ENCODE data around the gene PDCD1. TPM values are rescaled to one million over a fixed set of nuclear protein-coding genes. Genes with fewer than 3 reads are reported as not detected.

The PDCD1 gene
- total and polyA plus RNA-seq, 2 donors (not counting 1 experiment from before 2014, with no cell fraction given) = 0.28 to 1.3 TPM

DNA sequence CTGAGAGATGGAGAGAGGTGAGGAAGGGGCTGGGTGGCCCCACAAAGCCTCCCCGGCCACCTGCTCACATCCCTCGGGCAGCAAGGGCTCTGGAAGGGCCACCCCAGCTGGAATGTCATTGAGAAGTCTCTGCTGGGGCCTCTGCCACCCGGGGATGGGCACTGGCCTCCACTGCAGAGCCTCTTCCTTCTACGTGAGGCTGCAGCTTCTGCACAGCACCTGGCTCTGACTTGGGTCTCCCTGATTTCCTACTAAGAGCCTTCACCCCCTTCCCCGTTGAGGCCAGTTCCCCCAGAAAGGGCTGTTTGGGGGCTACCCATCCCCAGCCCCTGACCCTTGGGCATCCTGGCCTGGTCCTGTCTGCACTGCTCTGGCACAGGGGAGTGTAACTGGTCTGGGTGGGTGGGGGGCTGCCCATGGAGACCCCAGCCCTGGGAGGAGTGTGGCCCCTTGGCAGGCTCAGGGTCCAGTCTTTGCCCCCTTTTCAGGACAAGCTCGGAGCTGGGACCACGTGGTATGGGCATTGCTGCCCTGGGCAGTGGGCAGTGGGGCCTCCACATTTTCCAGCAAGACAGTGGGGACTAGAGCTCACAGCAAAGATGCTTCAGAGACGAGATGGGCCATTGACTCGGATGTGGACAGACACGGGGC lies 5.6 kb downstream of the PDCD1 start:
- POLR2A ChIA-PET = no interaction called here
- peaks cover 0 to 3% (median 0%) of the 10 kb centered on the region in 4 experiments for H3K27me3 ChIP-seq (replicated peaks in 1 of 4; ENCODE audit: control extremely low read depth in 1 of 4, control insufficient read depth in 3 of 4, insufficient read depth in 4 of 4, low read length in 3 of 4)
- Mint-ChIP-seq H3K27me3 (no peaks in the 10 kb centered on the region), H3K27ac (no peak overlapping the region), H3K9me3 (ENCODE audit: insufficient read depth) (no peaks in the 10 kb centered on the region), H3K4me1 (peaks cover 3% of the 10 kb centered on the region), H3K4me3 (no peak overlapping the region)
- H3K27ac ChIP-seq (ENCODE audit: low read length in 2 of 2) = no peak overlapping the region
- H3K4me1 ChIP-seq (ENCODE audit: control insufficient read depth in 2 of 2, insufficient read depth in 2 of 2, low read length in 2 of 2) = peaks cover 0 to 3% of the 10 kb centered on the region in 2 donors
- TF ChIP-seq, protein P1, sequence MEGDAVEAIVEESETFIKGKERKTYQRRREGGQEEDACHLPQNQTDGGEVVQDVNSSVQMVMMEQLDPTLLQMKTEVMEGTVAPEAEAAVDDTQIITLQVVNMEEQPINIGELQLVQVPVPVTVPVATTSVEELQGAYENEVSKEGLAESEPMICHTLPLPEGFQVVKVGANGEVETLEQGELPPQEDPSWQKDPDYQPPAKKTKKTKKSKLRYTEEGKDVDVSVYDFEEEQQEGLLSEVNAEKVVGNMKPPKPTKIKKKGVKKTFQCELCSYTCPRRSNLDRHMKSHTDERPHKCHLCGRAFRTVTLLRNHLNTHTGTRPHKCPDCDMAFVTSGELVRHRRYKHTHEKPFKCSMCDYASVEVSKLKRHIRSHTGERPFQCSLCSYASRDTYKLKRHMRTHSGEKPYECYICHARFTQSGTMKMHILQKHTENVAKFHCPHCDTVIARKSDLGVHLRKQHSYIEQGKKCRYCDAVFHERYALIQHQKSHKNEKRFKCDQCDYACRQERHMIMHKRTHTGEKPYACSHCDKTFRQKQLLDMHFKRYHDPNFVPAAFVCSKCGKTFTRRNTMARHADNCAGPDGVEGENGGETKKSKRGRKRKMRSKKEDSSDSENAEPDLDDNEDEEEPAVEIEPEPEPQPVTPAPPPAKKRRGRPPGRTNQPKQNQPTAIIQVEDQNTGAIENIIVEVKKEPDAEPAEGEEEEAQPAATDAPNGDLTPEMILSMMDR (IDR thresholded peaks at IDR 0.05) = no peak
- no peak for TF ChIP-seq EZH2 (IDR thresholded peaks at IDR 0.05; ENCODE audit: borderline replicate concordance, insufficient read depth, low read depth, low read length, poor library complexity, severe bottlenecking)
- no peaks in the 10 kb centered on the region for H4K20me1 ChIP-seq (ENCODE audit: control insufficient read depth, insufficient read depth, low read length, poor library complexity, severe bottlenecking)
- H3K4me2 ChIP-seq (replicated peaks; ENCODE audit: low read depth, low read length, poor library complexity, severe bottlenecking) = no peak overlapping the region
- no peak overlapping the region for H3K4me3 ChIP-seq (ENCODE audit: control extremely low read depth in 1 of 5, extremely low read depth in 1 of 5, insufficient read depth in 1 of 5, low read depth in 2 of 5, low read length in 4 of 5)
- no peaks in the 10 kb centered on the region for H3K79me2 ChIP-seq (ENCODE audit: control insufficient read depth, insufficient read depth, low read length)
- no peaks in the 10 kb centered on the region for H3K9me3 ChIP-seq (ENCODE audit: control extremely low read depth in 1 of 3, control insufficient read depth in 2 of 3, insufficient read depth in 1 of 3, low read length in 2 of 3)
- ATAC-seq (ENCODE audit: low read depth) (no peak), DNase-seq (no peak)
- WGBS (ENCODE audit: insufficient coverage) = 91% methylated on average over 9 of the region's 10 CpGs
- no peak overlapping the region for H3K9ac ChIP-seq (ENCODE audit: low read length)
- no peaks in the 10 kb centered on the region for H3K36me3 ChIP-seq (replicated peaks in 1 of 2; ENCODE audit: control extremely low read depth in 1 of 2, control insufficient read depth in 1 of 2, extremely low read depth in 1 of 2, insufficient read depth in 2 of 2, low read length in 1 of 2)
- CTCF ChIA-PET = no interaction called here
- intact Hi-C loops (cut with micrococcal nuclease) = no loop called here
- no peak overlapping the region for H2AFZ ChIP-seq (ENCODE audit: insufficient read depth, low read depth, low read length, poor library complexity, severe bottlenecking)

DNA sequence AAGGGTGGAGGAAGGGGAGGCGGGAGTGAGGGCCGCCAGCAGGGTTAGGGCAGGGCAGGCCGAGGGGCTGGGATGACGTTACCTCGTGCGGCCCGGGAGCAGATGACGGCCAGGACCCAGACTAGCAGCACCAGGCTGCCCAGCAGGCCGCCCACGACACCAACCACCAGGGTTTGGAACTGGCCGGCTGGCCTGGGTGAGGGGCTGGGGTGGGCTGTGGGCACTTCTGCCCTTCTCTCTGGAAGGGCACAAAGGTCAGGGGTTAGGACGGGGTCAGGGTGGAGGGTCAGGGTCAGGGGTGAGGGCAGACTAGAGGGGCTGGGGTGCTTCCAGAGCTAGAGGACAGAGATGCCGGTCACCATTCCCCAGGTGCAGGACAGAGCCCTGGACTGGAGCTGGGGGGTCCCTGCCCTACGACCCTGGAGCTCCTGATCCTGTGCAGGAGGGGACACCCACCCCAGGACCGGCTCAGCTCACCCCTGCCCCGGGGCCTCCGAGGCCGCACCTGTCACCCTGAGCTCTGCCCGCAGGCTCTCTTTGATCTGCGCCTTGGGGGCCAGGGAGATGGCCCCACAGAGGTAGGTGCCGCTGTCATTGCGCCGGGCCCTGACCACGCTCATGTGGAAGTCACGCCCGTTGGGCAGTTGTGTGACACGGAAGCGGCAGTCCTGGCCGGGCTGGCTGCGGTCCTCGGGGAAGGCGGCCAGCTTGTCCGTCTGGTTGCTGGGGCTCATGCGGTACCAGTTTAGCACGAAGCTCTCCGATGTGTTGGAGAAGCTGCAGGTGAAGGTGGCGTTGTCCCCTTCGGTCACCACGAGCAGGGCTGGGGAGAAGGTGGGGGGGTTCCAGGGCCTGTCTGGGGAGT lies 6.3 kb downstream of the PDCD1 start:
- no peaks in the 10 kb centered on the region for H3K4me1 ChIP-seq (ENCODE audit: control insufficient read depth in 2 of 2, insufficient read depth in 2 of 2, low read length in 2 of 2)
- intact Hi-C loops (cut with micrococcal nuclease) = no loop called here
- Mint-ChIP-seq H3K4me3 (no peak overlapping the region), H3K27me3 (no peaks in the 10 kb centered on the region), H3K4me1 (peaks cover 2% of the 10 kb centered on the region), H3K27ac (no peak overlapping the region), H3K9me3 (ENCODE audit: insufficient read depth) (no peaks in the 10 kb centered on the region)
- no peak overlapping the region for H2AFZ ChIP-seq (ENCODE audit: insufficient read depth, low read depth, low read length, poor library complexity, severe bottlenecking)
- no peak overlapping the region for H3K27ac ChIP-seq (ENCODE audit: low read length in 2 of 2)
- ChIA-PET CTCF (no interaction called here), POLR2A (no interaction called here)
- no peak overlapping the region for H3K4me3 ChIP-seq (ENCODE audit: control extremely low read depth in 1 of 5, extremely low read depth in 1 of 5, insufficient read depth in 1 of 5, low read depth in 2 of 5, low read length in 4 of 5)
- H3K79me2 ChIP-seq (ENCODE audit: control insufficient read depth, insufficient read depth, low read length) = no peaks in the 10 kb centered on the region
- no peaks in the 10 kb centered on the region for H3K36me3 ChIP-seq (replicated peaks in 1 of 2; ENCODE audit: control extremely low read depth in 1 of 2, control insufficient read depth in 1 of 2, extremely low read depth in 1 of 2, insufficient read depth in 2 of 2, low read length in 1 of 2)
- no peaks in the 10 kb centered on the region for H4K20me1 ChIP-seq (ENCODE audit: control insufficient read depth, insufficient read depth, low read length, poor library complexity, severe bottlenecking)
- 95% methylated on average over 37 of the region's 39 CpGs for WGBS (ENCODE audit: insufficient coverage)
- TF ChIP-seq, protein P1 (IDR thresholded peaks at IDR 0.05) = no peak
- no peak for TF ChIP-seq EZH2 (IDR thresholded peaks at IDR 0.05; ENCODE audit: borderline replicate concordance, insufficient read depth, low read depth, low read length, poor library complexity, severe bottlenecking)
- H3K9me3 ChIP-seq (ENCODE audit: control extremely low read depth in 1 of 3, control insufficient read depth in 2 of 3, insufficient read depth in 1 of 3, low read length in 2 of 3) = no peaks in the 10 kb centered on the region
- H3K27me3 ChIP-seq (replicated peaks in 1 of 4; ENCODE audit: control extremely low read depth in 1 of 4, control insufficient read depth in 3 of 4, insufficient read depth in 4 of 4, low read length in 3 of 4) = peaks cover 0 to 3% (median 0%) of the 10 kb centered on the region in 4 experiments
- ATAC-seq (ENCODE audit: low read depth) = no peak
- no peak overlapping the region for H3K4me2 ChIP-seq (replicated peaks; ENCODE audit: low read depth, low read length, poor library complexity, severe bottlenecking)
- no peak overlapping the region for H3K9ac ChIP-seq (ENCODE audit: low read length)
- no peak for DNase-seq
